HTR-8/SVneo (cell line): ENCODE data around the gene PAK1.
A peak's percentile ranks its signal among the peaks of the same experiment; 100 is the strongest.
"Not testable (repeated sequence)": the region's sequence is repeated elsewhere in the genome, so short reads cannot be mapped to it uniquely, and the experiment has no call there.

ENCODE experiments used
- DNase-seq: peaks from one replicate; pipeline ENCODE4 v3.0.0; 2011; ENCODE audit warnings: low spot score, mixed read lengths; ENCODE audit not compliant: insufficient read length
- FAIRE-seq: peaks from 2 replicates; lab custom pipeline; 2011; peaks lifted over from hg19 to GRCh38; lab: Jason Lieb, UNC

PAK1 gene

GRCh38 chr11:77324508-77324907 is 149.4 kb downstream of the PAK1 start:
- DNase-seq (no peak), FAIRE-seq (no peak)

- FAIRE-seq, result no peak
- no peak for DNase-seq
Observed at GRCh38 chr11:77322926-77323590, 150.8 kb downstream of the PAK1 start.

GRCh38 chr11:77322506-77322905 is 151.4 kb downstream of the PAK1 start:
- DNase-seq (no peak), FAIRE-seq (no peak)

DNA sequence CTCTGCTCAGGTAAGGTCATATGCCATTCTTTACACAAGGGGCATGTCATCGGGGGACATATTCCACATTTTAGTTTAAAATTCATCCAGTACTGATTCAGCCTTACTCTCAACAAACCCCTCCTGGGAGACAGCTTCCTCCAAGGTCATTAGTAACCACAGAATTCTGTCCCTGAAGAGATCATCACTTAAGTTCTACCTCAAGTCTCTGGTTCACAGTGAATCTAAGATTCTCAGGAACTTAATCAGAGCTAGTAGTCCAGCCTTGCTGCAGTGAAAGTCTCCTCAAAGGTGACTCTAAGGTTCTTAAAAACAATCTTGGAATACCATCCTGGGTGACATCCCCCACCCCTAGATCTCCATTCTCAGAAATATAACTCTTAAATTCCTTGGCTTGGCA is 153.5 kb downstream of the PAK1 start:
- no peak for DNase-seq
- FAIRE-seq, result no peak

GRCh38 chr11:77318600-77318999 is 155.3 kb downstream of the PAK1 start:
- DNase-seq, result no peak
- no peak for FAIRE-seq

GRCh38 chr11:77316733-77317342 is 157.1 kb downstream of the PAK1 start:
- DNase-seq, result no peak
- no peak for FAIRE-seq

- no peak for FAIRE-seq
- DNase-seq, result no peak
Observed at GRCh38 chr11:77312107-77312506, 161.8 kb downstream of the PAK1 start.

DNA sequence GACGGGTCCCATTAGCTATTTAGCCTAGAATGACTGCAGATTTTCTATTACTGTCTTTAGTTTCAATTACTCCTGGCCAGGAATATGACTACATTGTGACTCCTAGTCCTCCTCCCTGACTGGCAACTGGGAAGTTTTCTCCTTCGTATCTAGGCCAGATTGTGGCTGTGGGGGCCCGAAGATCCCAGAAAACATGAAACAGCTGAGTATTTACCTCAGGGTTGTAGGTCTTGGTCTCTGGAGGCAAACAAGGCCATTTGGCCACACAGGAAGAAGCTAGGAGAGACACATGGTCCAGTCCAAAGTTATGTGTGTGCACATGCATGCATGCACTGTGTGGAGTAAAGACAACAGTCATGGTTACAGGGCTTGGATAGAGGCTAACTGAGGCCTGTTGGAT is 162.2 kb downstream of the PAK1 start:
- DNase-seq (no peak), FAIRE-seq (no peak)

DNA sequence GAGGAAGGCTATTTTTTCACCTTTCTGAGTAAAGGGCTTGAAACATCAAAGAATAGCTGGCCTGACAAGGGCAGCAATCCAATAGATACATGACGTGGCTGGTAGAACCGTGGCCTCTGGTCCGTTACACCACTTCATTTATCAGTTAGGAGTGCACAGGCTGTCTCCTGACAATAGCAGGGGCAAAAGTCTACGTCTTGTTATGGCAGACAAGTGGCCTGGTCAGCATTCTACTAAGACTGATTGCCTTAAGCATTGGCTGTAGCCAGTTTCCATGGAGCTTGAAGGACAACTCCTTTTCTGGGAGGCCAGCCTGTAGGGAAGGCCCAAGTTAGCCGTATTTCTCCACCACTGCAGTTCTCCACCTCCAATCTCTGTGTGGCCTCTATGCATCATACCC is 163.2 kb downstream of the PAK1 start:
- DNase-seq (no peak), FAIRE-seq (no peak)

- DNase-seq (no peak), FAIRE-seq (no peak)
Observed at GRCh38 chr11:77309401-77310085, 164.4 kb downstream of the PAK1 start.

- no peak for FAIRE-seq
- no peak for DNase-seq
Observed at GRCh38 chr11:77308838-77309237, 165.1 kb downstream of the PAK1 start.

GRCh38 chr11:77303328-77303727 is 170.6 kb downstream of the PAK1 start:
- DNase-seq (no peak), FAIRE-seq (no peak)

DNA sequence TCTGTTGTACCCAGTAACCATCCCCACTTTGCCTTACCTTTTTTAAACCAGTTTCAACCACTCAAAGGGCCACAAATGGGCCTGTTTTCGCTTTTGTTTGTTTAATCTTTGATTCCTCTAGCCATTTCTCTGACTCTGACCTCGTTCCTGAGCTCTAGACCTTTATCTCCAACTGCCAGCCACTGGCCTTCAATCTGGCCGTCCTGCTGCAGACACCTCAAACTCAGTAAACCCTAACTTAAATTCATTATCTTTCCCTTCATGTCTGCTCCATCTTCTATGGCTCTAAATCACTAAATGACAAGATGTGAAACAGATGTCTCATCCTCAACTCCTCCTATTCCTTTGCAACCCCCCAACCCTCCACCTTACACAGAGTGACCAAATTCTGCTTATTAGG is 171.1 kb downstream of the PAK1 start:
- no peak for FAIRE-seq

DNA sequence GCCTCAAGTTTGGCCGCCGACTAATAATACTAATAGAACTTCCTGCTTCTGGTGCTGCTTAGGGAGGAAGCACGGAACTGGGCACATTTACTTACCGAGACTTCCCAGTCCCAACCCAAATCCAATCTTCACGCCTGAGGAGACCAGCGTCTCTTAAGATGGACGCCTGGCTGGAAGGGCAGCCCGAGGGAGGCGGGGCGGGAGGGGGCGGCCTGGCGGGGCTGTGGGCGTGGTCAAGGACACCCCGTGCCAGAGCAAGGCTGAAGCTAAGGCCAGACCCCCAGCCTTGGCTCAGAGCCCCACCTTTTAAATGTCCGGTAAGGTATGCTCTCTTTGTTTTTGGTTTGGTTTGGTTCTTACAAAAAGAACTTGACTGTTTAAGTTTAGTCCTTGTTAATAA is 172.4 kb downstream of the PAK1 start, which contains the start of gene GDPD4:
TSS of gene GDPD4 (minus strand) at position 177 of the 400 bp plus-strand sequence. CDS start 16,549 bp downstream, outside the sequence.
- DNase-seq, result no peak
- no peak for FAIRE-seq

More for the DNA sequence above, 171.1 kb downstream of the PAK1 start:
- no peak for DNase-seq

- FAIRE-seq (no peak), DNase-seq (no peak)
Observed at GRCh38 chr11:77300695-77301094, 173.2 kb downstream of the PAK1 start.

DNA sequence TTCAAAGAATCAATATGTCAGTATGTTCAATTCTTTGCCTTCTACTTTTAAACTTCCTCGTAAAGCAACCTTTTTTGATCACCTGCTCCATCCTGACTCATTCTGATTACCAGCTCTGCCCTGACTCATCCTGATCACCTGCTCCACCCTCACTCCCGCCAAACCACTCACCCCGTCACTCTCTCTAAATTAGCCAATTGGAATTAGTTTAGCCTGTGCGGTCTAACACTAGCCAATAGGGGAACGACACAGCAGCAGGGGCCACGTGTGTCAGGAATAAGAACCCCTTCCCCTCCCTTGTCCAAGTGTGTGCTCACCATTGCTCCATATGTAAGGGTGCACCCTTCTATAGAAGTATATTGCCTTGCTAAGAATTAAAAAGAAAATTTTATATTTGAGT is 173.9 kb downstream of the PAK1 start:
- not testable (repeated sequence) for FAIRE-seq, DNase-seq

- FAIRE-seq, result no peak
- DNase-seq, result no peak
Observed at GRCh38 chr11:77299528-77299993, 174.3 kb downstream of the PAK1 start.

- DNase-seq, result no peak
- no peak for FAIRE-seq
Observed at GRCh38 chr11:77294040-77294439, 179.9 kb downstream of the PAK1 start.

DNA sequence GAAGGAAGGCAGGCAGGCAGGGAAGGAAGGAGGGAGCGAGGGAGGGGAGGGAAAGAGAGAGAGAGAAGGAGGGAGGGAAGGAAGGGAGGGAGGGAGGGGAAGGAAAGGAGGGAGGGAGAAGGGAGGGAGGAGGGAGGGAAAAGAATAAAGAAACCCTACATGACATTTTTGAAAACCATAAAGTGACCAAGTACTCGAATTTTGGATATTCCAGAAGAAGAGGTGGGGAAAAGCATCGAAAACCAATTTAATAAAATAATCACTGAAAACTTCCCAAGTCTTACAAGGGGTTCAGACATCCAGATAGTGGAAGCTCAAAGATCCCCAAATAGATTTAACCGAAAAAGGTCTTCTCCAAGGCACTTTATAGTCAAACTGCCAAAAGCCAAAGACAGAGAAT is 184.2 kb downstream of the PAK1 start:
- no peak for DNase-seq

DNA sequence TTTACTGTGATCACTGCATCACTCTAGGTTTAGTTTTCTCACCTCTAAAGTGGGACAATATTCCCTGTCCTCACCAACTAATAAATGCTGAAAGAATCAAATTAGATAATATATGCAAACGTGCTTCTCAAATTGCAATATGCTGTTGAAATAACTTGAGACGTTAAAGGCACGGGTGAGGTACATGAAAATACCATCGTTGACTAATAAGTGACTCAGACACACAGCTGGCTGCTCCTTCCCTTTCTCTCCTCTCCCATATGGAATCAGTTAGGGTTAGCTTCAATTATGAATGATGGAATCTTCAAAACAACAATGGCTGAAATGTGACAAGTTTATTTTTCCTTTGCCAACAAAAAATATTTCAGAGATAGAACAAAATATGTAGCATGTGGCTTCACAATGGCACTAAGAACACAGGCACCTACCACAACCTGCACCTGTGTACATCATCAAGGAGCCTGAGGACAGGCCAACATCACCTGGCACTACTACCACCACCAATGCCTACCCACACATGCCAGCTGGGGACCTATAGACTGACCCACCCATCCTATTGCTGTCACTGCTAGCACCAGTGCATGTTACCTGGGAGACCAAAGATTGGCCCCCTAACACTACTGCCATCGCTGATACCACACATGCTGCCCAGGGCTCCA is 186.2 kb downstream of the PAK1 start:
- FAIRE-seq, result peak; percentile 69
- peak; percentile 56 for DNase-seq

More for the DNA sequence above, 184.2 kb downstream of the PAK1 start:
- no peak for FAIRE-seq

DNA sequence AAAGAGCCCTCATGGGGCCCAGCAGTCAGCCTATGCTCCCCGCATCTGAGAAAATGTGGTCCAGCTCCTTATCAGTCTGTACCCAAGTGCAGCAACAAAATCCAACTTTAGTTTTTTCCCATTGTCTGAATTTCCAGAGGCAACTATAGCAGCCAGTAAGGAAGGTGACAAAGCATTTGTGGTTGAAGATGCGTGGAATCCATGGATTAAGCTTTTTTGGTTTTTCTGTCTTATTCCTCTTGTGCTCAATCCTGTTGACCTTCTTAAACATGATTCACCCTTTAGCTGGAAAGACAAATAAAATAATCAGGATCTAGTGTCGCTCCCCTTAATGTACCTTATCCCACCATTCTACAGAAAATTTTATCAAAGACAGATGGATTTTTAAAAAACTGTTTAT is 186.8 kb downstream of the PAK1 start:
- no peak for FAIRE-seq
- DNase-seq, result no peak
